H1 (cell line): ENCODE data around the gene NOL9. TPM values are rescaled to one million over a fixed set of nuclear protein-coding genes. Genes with fewer than 3 reads are reported as not detected.

Experiments
- CTCF ChIA-PET: fragments of 300-600 bp; sonication (Branson Sonifier 250); formaldehyde crosslinking; loops from one replicate; lab custom pipeline; 2021; ENCODE audit not compliant: partially characterized antibody; lab: Charles Lee
- POLR2A ChIA-PET: fragments of 300-600 bp; sonication (Branson Sonifier 250); formaldehyde crosslinking; loops from one replicate; lab custom pipeline; 2021; ENCODE audit warnings: inconsistent platforms; ENCODE audit not compliant: partially characterized antibody; lab: Charles Lee
- DNase-seq, 2 experiments: peaks; one replicate each; pipeline versions ENCODE4 v3.0.0 to v3.0.0-alpha.2; 2010 to 2022; ENCODE audit warnings: low spot score in 2 of 2, low read depth in 1 of 2, mixed read lengths in 1 of 2
- FAIRE-seq: peaks from 2 replicates; lab custom pipeline; 2011; peaks lifted over from hg19 to GRCh38; lab: Jason Lieb, UNC
- H2AFZ ChIP-seq: 2 replicates; pipeline ENCODE4 v1.8.1; 2012; ENCODE audit warnings: low read length, inconsistent platforms
- H2AK5ac ChIP-seq: 2 replicates; pipeline ENCODE4 v1.6.1; 2013; ENCODE audit warnings: low read depth, low read length
- H2BK120ac ChIP-seq: replicated peaks from 2 replicates; pipeline ENCODE3; 2013; ENCODE audit warnings: low read depth, low read length, inconsistent platforms
- H2BK12ac ChIP-seq: 2 replicates; pipeline ENCODE4 v1.6.1; 2013; ENCODE audit warnings: low read depth, low read length
- H2BK15ac ChIP-seq: 2 replicates; pipeline ENCODE4 v1.6.1; 2013; ENCODE audit warnings: low read length
- H2BK20ac ChIP-seq: 2 replicates; pipeline ENCODE4 v1.6.1; 2013; ENCODE audit warnings: low read length
- H2BK5ac ChIP-seq: 2 replicates; pipeline ENCODE4 v1.6.1; 2013; ENCODE audit warnings: low read depth, low read length
- H3K14ac ChIP-seq: 2 replicates; pipeline ENCODE4 v1.6.1; 2013; ENCODE audit warnings: inconsistent platforms; ENCODE audit not compliant: insufficient read length
- H3K18ac ChIP-seq: 2 replicates; pipeline ENCODE4 v1.6.1; 2013; ENCODE audit warnings: low read length; ENCODE audit errors: extremely low read depth
- H3K23ac ChIP-seq: 2 replicates; pipeline ENCODE4 v1.6.1; 2013; ENCODE audit warnings: inconsistent platforms; ENCODE audit not compliant: insufficient read length
- H3K23me2 ChIP-seq: 2 replicates; pipeline ENCODE4 v1.6.1; 2013; ENCODE audit warnings: low read depth, low read length
- H3K27ac ChIP-seq: 2 replicates; pipeline ENCODE4 v1.6.1; 2011; ENCODE audit warnings: low read depth, low read length, inconsistent platforms
- H3K27me3 ChIP-seq, 4 experiments: replicated peaks in 1 of 4; 1 replicate in 1 of 4; 2 replicates in 3 of 4; pipeline versions ENCODE4 v1.6.1 to v1.8.1; 2011 to 2013; ENCODE audit warnings: low read length in 3 of 4, mild to moderate bottlenecking in 3 of 4, inconsistent platforms in 2 of 4, mixed read lengths in 2 of 4, moderate library complexity in 1 of 4; ENCODE audit not compliant: control insufficient read depth in 3 of 4, insufficient read depth in 3 of 4; ENCODE audit errors: extremely low read depth in 1 of 4
- H3K36me3 ChIP-seq, 4 experiments: 2 replicates each; pipeline versions ENCODE4 v1.6.1 to v1.8.1; 2011 to 2013; ENCODE audit warnings: mild to moderate bottlenecking in 4 of 4, low read length in 3 of 4, moderate library complexity in 2 of 4, control low read depth in 1 of 4, inconsistent platforms in 1 of 4; ENCODE audit not compliant: insufficient read depth in 4 of 4, control insufficient read depth in 2 of 4
- H3K4ac ChIP-seq: replicated peaks from 2 replicates; pipeline ENCODE3; 2013; ENCODE audit warnings: low read length, low read depth, mixed read lengths, inconsistent platforms; ENCODE audit not compliant: insufficient read length
- H3K4me1 ChIP-seq, 4 experiments: replicated peaks in 1 of 4; 1 replicate in 1 of 4; 2 replicates in 3 of 4; pipeline versions ENCODE4 v1.6.1 to v1.8.1; 2011 to 2013; ENCODE audit warnings: low read length in 3 of 4, inconsistent platforms in 2 of 4, mixed read lengths in 1 of 4; ENCODE audit not compliant: insufficient read depth in 4 of 4, control insufficient read depth in 3 of 4
- H3K4me2 ChIP-seq, 2 experiments: 2 replicates each; pipeline versions ENCODE4 v1.6.1 to v1.8.1; 2011 to 2013; ENCODE audit warnings: low read depth in 2 of 2, low read length in 2 of 2, control low read depth in 1 of 2, inconsistent platforms in 1 of 2, mild to moderate bottlenecking in 1 of 2; ENCODE audit not compliant: insufficient read depth in 1 of 2
- H3K4me3 ChIP-seq, 4 experiments: fragments of 200-600, 300-600 bp in 1 of 4; sonication (generic), shearing (Covaris generic), sonication (Bioruptor Twin) in 1 of 4; 2 replicates each; pipeline versions ENCODE4 v1.5.1 to v1.8.1; 2011 to 2016; ENCODE audit warnings: low read length in 4 of 4, low read depth in 3 of 4, control low read depth in 2 of 4, inconsistent platforms in 2 of 4, mild to moderate bottlenecking in 2 of 4, mixed read lengths in 1 of 4, moderate library complexity in 1 of 4; ENCODE audit not compliant: insufficient read depth in 2 of 4; ENCODE audit errors: extremely low read depth in 1 of 4
- H3K56ac ChIP-seq: replicated peaks from 2 replicates; pipeline ENCODE3; 2013; ENCODE audit warnings: low read depth, mild to moderate bottlenecking, mixed read lengths, low read length, inconsistent platforms; ENCODE audit not compliant: insufficient read length
- H3K79me1 ChIP-seq: 2 replicates; pipeline ENCODE4 v1.6.1; 2013; ENCODE audit warnings: low read depth, low read length, control low read depth
- H3K79me2 ChIP-seq, 2 experiments: 2 replicates each; pipeline versions ENCODE4 v1.6.1 to v1.8.1; 2012 to 2013; ENCODE audit warnings: low read length in 2 of 2, mild to moderate bottlenecking in 2 of 2, inconsistent platforms in 1 of 2; ENCODE audit not compliant: insufficient read depth in 2 of 2, control insufficient read depth in 1 of 2
- H3K9ac ChIP-seq, 4 experiments: replicated peaks in 1 of 4; 1 replicate in 1 of 4; 2 replicates in 3 of 4; pipeline versions ENCODE4 v1.6.1 to v1.8.1; 2011 to 2013; ENCODE audit warnings: low read depth in 3 of 4, low read length in 3 of 4, control low read depth in 2 of 4, mild to moderate bottlenecking in 2 of 4, moderate library complexity in 2 of 4, inconsistent platforms in 1 of 4; ENCODE audit errors: extremely low read depth in 1 of 4
- H3K9me3 ChIP-seq, 2 experiments: 2 replicates each; pipeline versions ENCODE4 v1.6.1 to v1.8.1; 2012 to 2013; ENCODE audit warnings: mild to moderate bottlenecking in 2 of 2, moderate library complexity in 2 of 2, control low read depth in 1 of 2, inconsistent platforms in 1 of 2, low read depth in 1 of 2, low read length in 1 of 2, mixed read lengths in 1 of 2; ENCODE audit not compliant: insufficient read depth in 2 of 2
- H4K20me1 ChIP-seq, 2 experiments: replicated peaks in 1 of 2; 2 replicates each; pipeline versions ENCODE3 to v1.8.1; 2011 to 2013; ENCODE audit warnings: inconsistent platforms in 2 of 2, low read length in 2 of 2, mild to moderate bottlenecking in 1 of 2; ENCODE audit not compliant: insufficient read depth in 2 of 2, control insufficient read depth in 1 of 2
- H4K5ac ChIP-seq: 2 replicates; pipeline ENCODE4 v1.6.1; 2013; ENCODE audit warnings: low read length, low read depth, mixed read lengths, inconsistent platforms; ENCODE audit not compliant: insufficient read length
- H4K8ac ChIP-seq: 2 replicates; pipeline ENCODE4 v1.8.0; 2013; ENCODE audit warnings: mild to moderate bottlenecking, moderate library complexity, low read length, inconsistent platforms; ENCODE audit not compliant: insufficient read depth; ENCODE audit errors: extremely low read depth
- H4K91ac ChIP-seq: replicated peaks from 2 replicates; pipeline ENCODE3; 2013; ENCODE audit warnings: low read length, mixed read lengths, inconsistent platforms; ENCODE audit not compliant: insufficient read length
- EP300 ChIP-seq, 2 experiments: IDR thresholded peaks; 1 replicate in 1 of 2; 2 replicates in 1 of 2; pipeline ENCODE4 v1.6.1; 2011 to 2012; ENCODE audit warnings: low read depth in 2 of 2, low read length in 2 of 2, mild to moderate bottlenecking in 2 of 2, borderline replicate concordance in 1 of 2, inconsistent platforms in 1 of 2, moderate library complexity in 1 of 2
- NRF1 ChIP-seq: IDR thresholded peaks from 2 replicates; pipeline ENCODE4 v1.6.1; 2011; ENCODE audit warnings: mild to moderate bottlenecking, low read depth, low read length, improper control_type of control experiment
- WGBS, 2 experiments: shearing (Covaris generic) in 1 of 2; methylation state at CpG; one replicate each; pipeline versions ENCODE4 v1.1.6 to v1.1.7; 2013 to 2015; ENCODE audit warnings: low lambda C conversion rate in 2 of 2, mixed read lengths in 2 of 2, inconsistent platforms in 1 of 2, low coverage in 1 of 2, missing lambda C conversion rate in 1 of 2; ENCODE audit not compliant: insufficient replicate concordance in 2 of 2, insufficient coverage in 1 of 2, insufficient read length in 1 of 2; ENCODE audit errors: extremely low coverage in 1 of 2, missing lambda C conversion rate in 1 of 2; 5-methylcytosine and 5-hydroxymethylcytosine counted together
- polyA plus RNA-seq, 7 experiments: library from polyadenylated mRNA; depleted of rRNA in 3 of 7; stranded (reverse) in 5 of 7; unstranded in 2 of 7; fragments of >200 nt in 5 of 7; fragments of 200-250 nt in 2 of 7; gene quantifications; 1 replicate in 5 of 7; 2 replicates in 1 of 7; 4 replicates in 1 of 7; pipeline versions ENCODE4 v1.2.1 to v1.2.3, GENCODE V29; 2011 to 2013; ENCODE audit warnings: missing spikeins in 2 of 7, mixed read lengths in 2 of 7
- total RNA-seq: library from RNA; stranded (reverse); fragmentation: NEBNext Ultra II Directional; extraction: Animal tissue kit (Norgen Biotek cat#: 25700); gene quantifications from 2 replicates; pipeline ENCODE4 v1.2.1, GENCODE V29; 2021

Gene NOL9
- total and polyA plus RNA-seq, 2 of the 8 experiments (the other 6 are each of a cell fraction or from before 2014, with no cell fraction given): 17.1 to 38.1 TPM

DNA sequence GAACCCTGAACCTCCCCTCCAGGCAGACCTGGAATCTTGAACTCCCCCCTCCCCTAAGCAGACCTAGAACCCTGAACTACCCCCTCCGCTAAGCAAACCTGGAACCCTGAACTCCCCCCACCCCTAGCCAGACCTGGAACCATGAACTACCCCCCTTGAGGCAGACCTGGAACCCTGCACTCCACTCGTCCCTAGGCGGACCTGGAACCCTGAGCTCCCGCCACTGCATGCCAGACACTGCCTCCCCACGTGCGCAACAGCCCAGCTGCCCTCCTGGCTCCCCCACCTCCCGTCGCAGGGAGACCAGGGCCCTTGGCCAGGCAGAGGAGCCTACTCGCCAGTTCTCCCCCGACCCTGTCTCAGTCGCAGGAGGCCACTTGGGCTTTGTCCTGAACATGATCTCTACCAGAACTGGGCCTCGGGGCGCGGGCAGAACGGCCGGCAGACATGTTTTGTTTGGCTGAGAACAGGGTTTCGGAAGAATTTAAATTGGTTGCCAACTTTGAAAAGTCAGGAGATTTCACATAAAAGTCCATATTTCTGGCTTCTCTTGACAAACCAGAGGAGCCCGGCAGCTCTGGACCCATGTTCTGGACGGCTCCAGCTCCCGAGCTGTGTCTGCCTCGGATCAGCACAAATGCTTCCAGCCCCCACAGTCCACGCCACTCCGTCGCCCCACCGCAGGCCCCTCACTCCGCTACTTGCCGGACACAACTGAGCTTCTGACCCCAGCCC lies 53.6 kb downstream of the NOL9 start:
- Histone ChIP-seq H3K36me3 (no peaks in the 10 kb centered on the region), H3K79me2 (no peaks in the 10 kb centered on the region), H2BK20ac (no peak overlapping the region), H4K20me1 (peaks cover 4% of the 10 kb centered on the region in 2 experiments), H2BK120ac (no peak overlapping the region), H3K4me3 (no peak overlapping the region), H3K23ac (no peak overlapping the region), H2BK15ac (no peak overlapping the region), H4K5ac (no peak overlapping the region), H3K9me3 (no peaks in the 10 kb centered on the region), H3K27me3 (peaks cover 0 to 30% (median 19%) of the 10 kb centered on the region in 4 experiments; a peak in 5 of 7 replicates), H2BK5ac (no peak overlapping the region; the same call in 1 of the 2 replicates), H3K4me1 (peaks cover 0 to 16% (median 10%) of the 10 kb centered on the region in 4 experiments; a peak in 6 of 7 replicates), H3K4ac (no peak overlapping the region), H3K18ac (no peak overlapping the region), H3K4me2 (no peak overlapping the region), H4K91ac (no peak overlapping the region), H3K9ac (no peak overlapping the region), H3K79me1 (no peaks in the 10 kb centered on the region; the same call in 1 of the 2 replicates), H2AK5ac (no peak overlapping the region), H3K56ac (no peak overlapping the region), H2AFZ (no peak overlapping the region), H3K27ac (no peak overlapping the region), H3K14ac (no peak overlapping the region), H4K8ac (0 out of 2 replicates have a peak overlapping the region, but pooled peaks have one; percentile 11), H2BK12ac (no peak overlapping the region), H3K23me2 (peaks cover 12% of the 10 kb centered on the region; the same call in 1 of the 2 replicates)
- CTCF ChIA-PET: interaction anchor here (0.9 to 10.2 kb wide), 7 partner anchors 9 to 102 kb away, joined by 3 to 107 read pairs (median 4); partner anchors contain the start of gene PLEKHG5
- FAIRE-seq: no peak
- TF ChIP-seq EP300 (IDR thresholded peaks at IDR 0.05; ENCODE audit: borderline replicate concordance in 1 of 2, low read depth in 2 of 2, low read length in 2 of 2) (no peak), NRF1 (no peak)
- no peak for DNase-seq
- WGBS, 2 experiments: 92% methylated on average over 25 of the region's 27 CpGs; no CpG with 5 or more reads in 1 of the 2 experiments
- POLR2A ChIA-PET: interaction anchor here (0.9 kb wide), 1 partner anchor 35 kb away, joined by 3 read pairs; the partner anchor contains the start of gene TNFRSF25
